Measurements from ENCODE around the gene DRC1.
"Not testable (repeated sequence)": the region's sequence is repeated elsewhere in the genome, so short reads cannot be mapped to it uniquely, and the experiment has no call there.

GRCh38 chr2:26370909-26371308 is 30.8 kb upstream of the DRC1 start:
- TF ChIP-seq POLR2AphosphoS5 (IDR thresholded peaks at IDR 0.05); POLR2A (IDR thresholded peaks at IDR 0.05; ENCODE audit: low read depth): not testable (repeated sequence)

Data from esophagus muscularis mucosa (tissue), 2 donors.